Central memory CD4-positive, alpha-beta T cell (primary cell): ENCODE data around the gene LY9.

Source experiments
- DNase-seq: peaks from one replicate; pipeline ENCODE4 v3.0.0; 2022

LY9 gene

DNA sequence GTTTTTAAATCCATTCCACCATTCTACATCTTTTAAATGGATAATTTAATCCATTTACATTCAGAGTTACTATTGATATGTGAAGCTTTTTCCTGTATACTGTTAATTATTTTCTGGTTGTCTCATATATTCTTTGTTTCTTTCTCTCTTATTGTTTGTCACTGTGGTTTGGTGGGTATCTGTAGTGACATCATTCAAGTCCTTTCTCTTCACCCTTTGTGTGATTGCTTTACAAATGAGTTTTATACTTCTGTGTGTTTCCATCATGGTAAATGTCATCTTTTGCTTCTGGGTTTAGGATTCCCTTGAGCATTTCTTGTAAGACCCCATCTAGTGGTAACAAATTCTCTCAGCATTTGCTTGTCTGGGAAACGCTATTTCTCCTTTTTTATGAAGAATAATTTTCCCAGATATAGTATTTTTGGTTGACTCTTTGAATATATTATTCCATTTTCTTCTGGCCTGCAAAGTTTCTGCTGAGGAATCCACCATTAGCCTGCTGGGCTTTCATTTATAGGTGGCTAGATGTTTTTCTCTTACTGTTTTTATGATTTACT, 10.2 kb downstream of the LY9 start:
- no peak for DNase-seq

DNA sequence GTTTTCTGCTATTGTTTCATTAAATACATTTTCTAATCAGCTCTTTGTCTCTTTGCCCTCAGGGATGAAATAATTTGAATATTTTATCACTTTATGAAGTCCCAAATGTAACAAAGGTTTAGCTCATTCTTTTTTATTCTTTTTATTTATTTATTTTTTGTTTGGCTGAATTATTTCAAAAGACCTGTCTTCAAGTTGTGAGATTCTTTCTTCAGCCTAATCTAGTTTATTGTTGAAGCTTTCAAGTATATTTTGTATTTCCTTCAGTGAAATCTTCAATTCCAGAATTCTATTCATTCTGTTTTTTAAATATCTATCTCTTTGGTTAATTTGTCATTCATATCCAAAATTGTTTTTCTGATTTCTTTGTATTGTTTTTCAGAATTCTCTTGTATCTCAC, 10.8 kb downstream of the LY9 start:
- DNase-seq: no peak

DNA sequence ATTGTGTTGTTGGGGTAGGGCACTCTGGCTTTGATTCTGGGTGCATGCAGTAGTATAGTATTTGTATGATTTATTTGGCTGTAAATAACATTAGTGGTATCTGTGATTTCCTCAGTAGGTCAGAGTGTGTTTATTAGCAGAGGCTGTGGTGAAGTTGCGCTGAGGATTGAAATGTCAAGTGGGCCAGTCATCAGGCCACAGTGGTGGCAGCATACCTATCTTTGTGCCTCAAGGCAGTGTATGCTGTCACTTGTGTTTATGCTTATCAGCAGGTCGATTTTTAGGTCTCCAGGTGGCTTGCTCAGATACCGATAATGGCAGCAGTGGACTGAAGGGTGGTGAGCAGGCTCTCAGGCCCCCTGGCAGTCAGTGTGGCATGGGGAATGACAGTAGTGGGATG, 11.3 kb downstream of the LY9 start:
- DNase-seq: no peak

- no peak for DNase-seq
These were observed 11.8 kb downstream of the LY9 start for GRCh38 chr1:160807738-160808137.

DNA sequence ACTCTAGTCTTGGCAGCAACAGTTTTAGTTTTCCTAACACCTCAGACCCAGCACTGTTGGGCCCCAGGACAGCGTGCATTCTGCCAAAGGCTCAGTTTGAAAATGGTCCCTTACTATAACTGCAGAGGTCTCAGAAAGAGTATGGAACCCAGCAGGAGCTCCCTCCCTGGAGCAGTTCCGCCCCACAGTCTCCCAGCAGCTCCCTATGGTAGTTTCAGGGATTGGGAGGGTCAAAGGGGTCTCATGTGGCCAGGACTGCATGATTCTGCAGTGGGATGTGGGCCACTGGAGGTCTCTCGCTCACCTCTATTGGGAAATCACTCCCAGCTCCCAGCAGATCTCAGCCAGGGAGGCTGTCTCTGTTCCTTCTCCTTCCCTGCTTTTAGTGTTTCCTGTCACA, 12.3 kb downstream of the LY9 start:
- DNase-seq: no peak

- DNase-seq: no peak
These were observed 14.5 kb downstream of the LY9 start for GRCh38 chr1:160810486-160810885.

DNA sequence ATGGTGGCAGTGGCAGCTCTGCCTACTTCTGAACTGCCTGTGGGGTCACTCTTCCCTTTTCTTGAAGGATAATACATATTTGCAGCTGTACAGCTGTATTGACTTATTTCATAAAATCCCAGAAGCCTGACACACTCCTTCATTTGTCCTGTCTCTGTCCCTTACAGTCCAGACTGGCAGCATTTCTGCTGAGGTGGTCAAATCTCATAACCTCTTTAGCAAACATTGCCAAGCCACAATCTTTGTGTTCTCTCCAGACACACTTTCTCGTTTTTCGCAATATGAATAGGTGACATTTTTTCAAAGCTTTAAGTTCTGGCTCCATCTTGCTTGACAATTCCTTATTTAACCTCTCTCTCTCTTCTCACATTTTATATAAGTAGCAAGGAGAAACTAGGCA, 15.2 kb downstream of the LY9 start:
- no peak for DNase-seq

DNA sequence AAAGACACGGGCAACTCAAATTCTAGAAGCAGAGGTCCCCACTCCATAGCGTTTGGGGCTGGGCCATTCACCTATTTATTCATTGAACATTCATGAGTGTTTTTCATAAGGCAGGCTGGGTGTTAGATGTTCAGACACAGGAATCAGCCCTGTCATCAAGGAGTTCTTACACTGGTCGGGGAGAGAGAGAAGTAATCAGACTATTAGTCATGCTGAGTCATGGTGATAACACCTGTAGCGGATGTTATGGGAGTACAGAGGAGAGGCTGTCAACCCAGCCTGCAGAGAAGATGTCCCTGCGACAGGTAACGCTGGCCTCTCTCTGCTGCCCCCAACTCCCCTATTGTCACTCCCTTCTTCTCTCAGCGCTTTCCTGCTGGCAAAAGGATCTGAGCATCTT, 17.2 kb downstream of the LY9 start:
- no peak for DNase-seq

DNA sequence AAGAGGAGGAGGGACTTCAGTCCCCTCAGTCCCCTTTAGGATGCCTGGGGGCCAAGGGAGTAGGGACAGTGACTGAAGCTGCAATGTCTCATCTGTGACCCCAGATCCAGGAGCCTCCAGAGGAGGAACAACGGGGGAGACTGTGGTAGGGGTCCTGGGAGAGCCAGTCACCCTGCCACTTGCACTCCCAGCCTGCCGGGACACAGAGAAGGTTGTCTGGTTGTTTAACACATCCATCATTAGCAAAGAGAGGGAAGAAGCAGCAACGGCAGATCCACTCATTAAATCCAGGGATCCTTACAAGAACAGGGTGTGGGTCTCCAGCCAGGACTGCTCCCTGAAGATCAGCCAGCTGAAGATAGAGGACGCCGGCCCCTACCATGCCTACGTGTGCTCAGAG, 18.3 kb downstream of the LY9 start:
- DNase-seq: no peak

DNA sequence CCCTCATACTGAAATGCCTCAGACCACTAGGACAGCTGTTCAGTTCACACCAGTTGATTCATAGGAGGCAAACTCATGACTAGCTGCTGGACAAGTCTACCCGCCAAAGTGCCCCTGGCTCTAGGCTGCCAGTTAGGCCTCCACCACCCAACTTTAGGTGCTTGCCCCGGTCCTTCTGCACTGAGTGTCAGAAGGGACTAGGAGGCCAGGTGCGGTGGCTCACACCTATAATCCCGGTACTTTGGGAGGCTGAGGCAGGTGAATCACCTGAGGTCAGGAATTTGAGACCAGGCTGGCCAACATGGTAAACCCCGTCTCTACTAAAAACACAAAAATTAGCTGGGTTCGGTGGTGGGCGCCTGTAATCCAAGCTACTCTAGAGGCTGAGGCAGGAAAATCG, 18.9 kb downstream of the LY9 start:
- no peak for DNase-seq

DNA sequence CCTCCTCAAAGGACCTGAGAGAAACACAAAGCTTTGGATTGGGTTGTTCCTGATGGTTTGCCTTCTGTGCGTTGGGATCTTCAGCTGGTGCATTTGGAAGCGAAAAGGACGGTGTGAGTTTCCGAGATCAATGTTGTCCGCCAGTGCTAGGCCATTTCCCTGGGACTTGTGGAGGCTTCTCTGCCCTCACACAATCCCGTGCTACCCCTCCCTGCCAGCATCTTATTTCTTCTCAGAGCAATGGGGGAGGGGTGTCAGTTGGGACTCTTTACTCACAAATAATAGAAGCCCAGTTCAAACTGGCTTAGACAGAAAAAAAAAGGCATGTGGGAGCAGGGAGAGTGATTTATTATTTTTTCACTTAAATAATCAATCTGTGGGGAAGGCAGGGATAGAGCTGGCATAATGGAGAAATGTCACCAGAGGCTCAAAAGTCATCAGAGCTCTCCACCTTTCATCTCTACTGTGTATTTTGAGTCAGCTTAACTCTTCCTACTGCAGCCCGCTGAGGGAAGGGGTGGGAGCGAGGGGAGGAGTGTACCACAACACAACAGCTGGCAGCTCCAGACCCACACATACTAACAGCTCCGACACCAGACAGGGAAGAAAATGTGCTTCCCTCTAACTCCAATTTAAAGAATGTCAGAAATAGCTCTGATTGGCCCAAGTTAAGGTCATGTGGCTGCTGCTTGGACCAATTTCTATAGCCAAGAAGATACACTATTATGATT, 22.4 kb downstream of the LY9 start:
- DNase-seq: no peak

GRCh38 chr1:160819186-160819585, 23.2 kb downstream of the LY9 start:
- no peak for DNase-seq

GRCh38 chr1:160821627-160822026, 25.7 kb downstream of the LY9 start:
- no peak for DNase-seq

DNA sequence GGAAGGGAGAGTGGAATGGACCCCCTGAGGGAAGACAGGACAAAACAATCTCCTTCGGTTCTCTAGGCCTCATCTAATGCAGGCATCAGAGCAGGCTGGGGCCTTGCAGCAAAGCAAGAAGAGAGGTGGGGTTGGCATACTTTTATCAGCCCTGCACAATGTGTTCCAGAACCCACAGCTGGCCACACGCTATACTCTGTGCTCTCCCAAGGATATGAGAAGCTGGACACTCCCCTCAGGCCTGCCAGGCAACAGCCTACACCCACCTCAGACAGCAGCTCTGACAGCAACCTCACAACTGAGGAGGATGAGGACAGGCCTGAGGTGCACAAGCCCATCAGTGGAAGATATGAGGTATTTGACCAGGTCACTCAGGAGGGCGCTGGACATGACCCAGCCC, 27.3 kb downstream of the LY9 start:
- DNase-seq: no peak

- DNase-seq: no peak
These were observed 30.6 kb downstream of the LY9 start for GRCh38 chr1:160826546-160826945.

DNA sequence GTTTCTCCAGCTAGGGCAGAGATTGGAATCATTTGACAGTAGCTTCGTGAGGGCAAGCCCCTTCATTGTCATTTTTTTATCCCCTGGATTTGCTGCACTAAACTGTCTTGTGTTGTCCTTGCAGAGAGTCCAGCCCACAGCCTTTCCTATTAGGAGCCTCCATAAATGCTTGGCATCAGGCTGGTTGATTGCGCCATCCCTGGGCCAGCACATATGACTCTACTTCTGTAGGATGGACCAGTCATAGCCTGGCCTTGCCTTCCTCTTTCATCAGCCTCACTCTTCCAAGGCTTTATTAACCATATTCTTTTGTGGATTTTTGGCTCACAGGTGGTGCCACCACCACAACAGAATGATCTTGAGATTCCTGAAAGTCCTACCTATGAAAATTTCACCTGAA, 31.4 kb downstream of the LY9 start:
- DNase-seq: no peak

- DNase-seq: no peak
These were observed 33.8 kb downstream of the LY9 start for GRCh38 chr1:160829766-160830165.

DNA sequence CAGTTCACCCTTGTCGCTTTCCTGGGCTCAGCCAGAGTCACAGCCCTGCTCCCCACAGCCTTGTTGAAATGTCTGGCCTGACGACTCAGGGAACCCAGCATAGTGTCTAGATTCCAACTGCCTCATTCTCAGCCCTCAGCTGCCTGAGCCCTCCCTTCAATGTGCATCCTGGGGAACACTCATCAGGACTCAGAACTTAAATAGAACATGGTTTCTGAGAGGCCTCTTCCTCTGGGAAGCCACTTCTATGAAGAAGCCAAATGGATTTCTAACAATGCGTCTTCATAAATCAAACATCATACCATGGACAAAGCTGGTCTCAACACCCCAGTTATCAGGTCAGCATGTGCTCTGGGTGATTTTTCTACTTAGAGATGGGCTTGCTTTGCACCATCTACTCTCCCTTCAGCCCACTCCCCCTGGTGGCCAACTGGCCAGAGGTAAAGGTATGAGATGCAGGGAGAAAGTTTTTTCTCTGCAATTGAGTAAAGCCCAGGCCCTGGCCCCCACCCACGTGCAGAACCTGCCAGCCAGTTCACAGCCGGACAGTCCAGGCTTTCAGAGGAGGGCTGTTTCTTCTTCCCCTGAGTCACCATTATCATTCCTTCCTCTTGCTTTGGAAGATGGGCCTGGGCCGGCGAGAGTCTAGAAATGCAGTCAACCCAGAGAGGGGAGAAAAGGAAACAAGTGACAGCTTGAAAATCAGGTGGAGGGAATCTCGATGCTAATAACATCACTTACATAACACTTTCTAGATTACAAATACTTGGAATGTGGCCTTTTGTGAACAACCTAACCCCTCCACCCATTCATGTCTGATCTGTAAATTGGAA, 34.6 kb downstream of the LY9 start:
- DNase-seq: peak; percentile 55

- DNase-seq: peak; percentile 56
These were observed 39.1 kb downstream of the LY9 start for GRCh38 chr1:160834945-160835565.

- no peak for DNase-seq
These were observed 39.8 kb downstream of the LY9 start for GRCh38 chr1:160835751-160836150.

- DNase-seq: no peak
These were observed 40.6 kb downstream of the LY9 start for GRCh38 chr1:160836561-160836960.

GRCh38 chr1:160836981-160837557, 41.1 kb downstream of the LY9 start:
- no peak for DNase-seq

GRCh38 chr1:160837558-160838205, 41.7 kb downstream of the LY9 start:
- peak; percentile 88 for DNase-seq
